ENCODE results near the gene ADAM15.

DNA sequence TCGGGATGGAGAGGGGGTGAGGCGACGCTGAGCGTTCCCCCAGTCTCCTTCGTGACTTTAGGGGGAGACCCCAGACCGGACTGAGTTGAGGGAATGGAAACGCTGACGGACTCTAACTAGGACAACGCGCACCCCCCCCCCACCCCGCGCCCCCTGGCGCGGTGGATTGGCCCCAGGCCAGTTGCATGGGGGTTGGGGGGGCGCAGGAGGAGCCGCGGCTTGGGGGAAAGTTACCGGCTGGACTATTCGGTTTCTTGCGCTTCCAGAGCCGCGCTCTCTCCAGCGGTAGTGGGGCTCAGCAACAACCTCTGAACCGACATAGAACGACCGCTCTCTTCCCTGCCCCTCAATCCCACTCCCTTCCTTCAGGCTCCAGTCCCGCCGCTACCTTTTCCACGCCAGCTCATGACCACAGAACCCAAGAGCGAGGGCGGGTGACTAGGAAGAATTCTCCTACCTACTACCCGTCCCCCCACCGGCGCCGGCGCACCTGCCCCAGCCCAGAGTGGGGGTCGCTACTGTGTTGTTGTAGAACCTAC lies 47.8 kb upstream of the ADAM15 start:
- TF ChIP-seq POLR2A (IDR thresholded peaks at IDR 0.05) = no peak
- TF ChIP-seq, protein P1, sequence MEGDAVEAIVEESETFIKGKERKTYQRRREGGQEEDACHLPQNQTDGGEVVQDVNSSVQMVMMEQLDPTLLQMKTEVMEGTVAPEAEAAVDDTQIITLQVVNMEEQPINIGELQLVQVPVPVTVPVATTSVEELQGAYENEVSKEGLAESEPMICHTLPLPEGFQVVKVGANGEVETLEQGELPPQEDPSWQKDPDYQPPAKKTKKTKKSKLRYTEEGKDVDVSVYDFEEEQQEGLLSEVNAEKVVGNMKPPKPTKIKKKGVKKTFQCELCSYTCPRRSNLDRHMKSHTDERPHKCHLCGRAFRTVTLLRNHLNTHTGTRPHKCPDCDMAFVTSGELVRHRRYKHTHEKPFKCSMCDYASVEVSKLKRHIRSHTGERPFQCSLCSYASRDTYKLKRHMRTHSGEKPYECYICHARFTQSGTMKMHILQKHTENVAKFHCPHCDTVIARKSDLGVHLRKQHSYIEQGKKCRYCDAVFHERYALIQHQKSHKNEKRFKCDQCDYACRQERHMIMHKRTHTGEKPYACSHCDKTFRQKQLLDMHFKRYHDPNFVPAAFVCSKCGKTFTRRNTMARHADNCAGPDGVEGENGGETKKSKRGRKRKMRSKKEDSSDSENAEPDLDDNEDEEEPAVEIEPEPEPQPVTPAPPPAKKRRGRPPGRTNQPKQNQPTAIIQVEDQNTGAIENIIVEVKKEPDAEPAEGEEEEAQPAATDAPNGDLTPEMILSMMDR (IDR thresholded peaks at IDR 0.05) = no peak

Measured in right lobe of liver (tissue), 4 donors.